Stimulated activated CD8-positive, alpha-beta memory T cell treated with anti-CD3 and anti-CD28 coated beads, Interleukin-12 subunit alpha, Interleukin-12 subunit beta, amount 100 ng/mL, for 1 hour (primary cell): ENCODE results near the gene DPM3.

Experiments used
- DNase-seq: peaks from one replicate; pipeline ENCODE4 v3.0.0-alpha.2; 2020; ENCODE audit warnings: low read depth

The DPM3 gene

DNA sequence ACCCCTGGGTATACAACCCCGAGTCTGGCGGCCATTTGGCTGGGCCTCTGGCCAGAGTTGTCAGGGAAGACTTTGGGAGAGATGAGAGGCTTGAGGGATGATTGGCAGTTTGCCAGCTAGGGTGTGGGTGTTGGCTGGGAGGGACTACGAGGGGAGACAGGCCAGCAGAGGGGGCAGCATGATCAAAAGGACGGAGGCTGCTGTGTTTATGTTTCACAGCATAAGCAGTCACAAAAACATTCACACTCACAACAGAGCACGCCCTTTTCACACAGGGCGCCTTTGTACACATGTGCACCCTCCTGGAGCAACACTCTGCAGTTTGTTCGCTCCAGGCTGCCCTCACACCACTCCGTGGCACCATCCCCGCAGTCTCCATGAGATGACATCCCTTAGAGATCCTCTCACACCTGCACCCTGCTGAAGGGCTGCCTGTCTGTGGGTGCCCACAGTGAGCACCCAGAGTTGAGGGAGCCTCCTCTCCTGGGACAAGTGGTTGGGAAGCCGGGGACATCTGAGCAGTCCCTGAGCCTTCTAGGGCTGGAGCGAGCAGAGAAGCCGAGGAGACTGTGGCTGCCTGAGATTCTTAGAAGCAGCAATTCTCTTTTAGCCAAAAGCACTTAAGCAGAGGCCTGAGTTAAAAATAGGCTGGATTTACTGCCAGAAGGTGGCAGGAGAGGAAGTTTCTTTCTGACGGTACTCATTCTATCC is 46.3 kb downstream of the DPM3 start:
- no peak for DNase-seq

DNA sequence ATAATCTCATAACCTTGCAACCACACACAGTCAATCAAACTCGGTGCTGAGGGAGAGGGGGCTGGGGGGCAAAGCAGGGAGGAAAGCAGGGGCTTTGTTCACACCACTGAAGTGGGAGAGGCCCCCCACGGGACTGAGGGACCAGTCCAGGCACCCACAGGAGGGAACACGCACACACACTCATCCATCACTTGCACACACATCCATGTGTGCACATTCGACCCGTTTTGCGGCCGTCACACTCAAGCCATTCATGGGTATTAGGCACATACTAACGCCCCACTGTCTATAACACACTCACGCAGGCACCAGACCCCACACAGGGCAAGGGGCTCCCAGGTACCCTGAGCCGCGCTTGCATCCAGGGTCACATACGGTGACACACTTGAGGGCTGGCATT is 47.7 kb downstream of the DPM3 start:
- DNase-seq: no peak

- no peak for DNase-seq
Measured at GRCh38 chr1:155092131-155092530, 48.2 kb downstream of the DPM3 start.

DNA sequence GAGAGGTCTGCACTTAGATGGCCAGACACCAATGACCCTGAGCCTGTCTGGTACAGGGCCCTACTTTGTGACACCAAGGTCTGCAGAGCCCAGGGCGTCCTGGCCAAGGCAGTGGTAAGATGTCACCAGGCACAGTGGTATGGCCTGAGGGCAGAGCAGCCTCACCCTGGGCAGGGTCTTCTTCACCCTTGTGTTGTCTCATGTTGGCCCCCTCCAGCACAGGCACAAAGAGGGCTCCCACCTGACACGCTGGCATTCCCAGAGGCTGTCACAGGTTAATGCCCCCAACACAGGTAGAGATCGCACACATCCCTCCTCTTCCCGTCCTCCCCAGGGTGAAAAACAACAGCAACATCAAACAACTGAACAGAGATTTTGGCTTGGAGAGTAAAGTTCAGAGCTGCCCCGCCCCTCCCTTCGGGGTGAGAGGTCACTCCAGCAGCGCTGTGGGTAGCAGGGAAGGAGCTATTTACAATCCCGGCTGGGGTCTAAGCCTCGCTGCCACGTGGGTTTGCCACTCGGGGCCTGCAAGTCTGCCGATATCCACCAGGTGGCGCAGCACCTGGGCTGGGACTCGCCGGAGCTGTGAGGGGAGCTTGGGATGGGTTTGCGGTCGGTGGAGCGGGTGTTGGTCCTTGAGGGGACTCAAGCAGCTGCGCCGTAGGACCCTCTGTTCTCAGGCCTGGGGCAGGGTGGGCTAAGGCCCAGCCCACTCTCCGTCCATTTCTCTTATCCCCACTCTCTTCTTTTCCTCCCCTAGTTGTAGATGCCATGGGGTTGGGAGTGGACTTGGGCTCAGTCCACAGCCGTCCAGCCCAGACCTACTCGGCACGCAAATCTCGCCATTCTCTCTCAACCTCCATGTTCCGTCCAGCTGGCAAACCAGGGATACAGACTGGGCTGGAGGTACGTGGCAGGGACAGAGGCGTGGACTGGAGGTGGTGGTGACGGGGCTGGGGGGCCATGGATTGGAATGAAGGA is 49.0 kb downstream of the DPM3 start:
- DNase-seq: peak; percentile 69
